WTC11 (cell line): Measurements from ENCODE around the gene POLR1C. TPM values are rescaled to one million over a fixed set of nuclear protein-coding genes. Genes with fewer than 3 reads are reported as not detected.

Experiments used
- ATAC-seq: fragments of 200-7000 bp; cut with Tn5 transposase; 2 replicates; pipeline ENCODE4 v1.10.0; 2021; ENCODE audit warnings: mild to moderate bottlenecking, moderate library complexity
- CTCF ChIA-PET: fragments of 300-600 bp; sonication (Branson Sonifier 250); formaldehyde crosslinking; loops from one replicate; lab custom pipeline; 2021; ENCODE audit warnings: antibody characterized with exemption; lab: Charles Lee
- POLR2A ChIA-PET: fragments of 350-600 bp; sonication (Branson Sonifier 250); formaldehyde crosslinking; loops from one replicate; lab custom pipeline; 2021; ENCODE audit warnings: antibody characterized with exemption; lab: Charles Lee
- DNase-seq: peaks from one replicate; pipeline ENCODE4 v3.0.0; 2021; ENCODE audit warnings: low spot score
- H3K27ac Mint-ChIP-seq: 2 replicates; pipeline ENCODE4 v1.8.0; 2021; ENCODE audit warnings: mixed read lengths
- H3K27me3 Mint-ChIP-seq: 2 replicates; pipeline ENCODE4 v1.8.0; 2021; ENCODE audit warnings: low read depth, mild to moderate bottlenecking, moderate library complexity, mixed read lengths
- H3K36me3 Mint-ChIP-seq: 2 replicates; pipeline ENCODE4 v1.8.0; 2021; ENCODE audit warnings: mixed read lengths
- H3K4me1 Mint-ChIP-seq: 2 replicates; pipeline ENCODE4 v1.8.0; 2022; ENCODE audit warnings: mixed read lengths
- H3K4me3 Mint-ChIP-seq: 2 replicates; pipeline ENCODE4 v1.8.0; 2021; ENCODE audit warnings: mild to moderate bottlenecking, moderate library complexity, mixed read lengths
- H3K9me3 Mint-ChIP-seq: 2 replicates; pipeline ENCODE4 v1.8.0; 2021; ENCODE audit warnings: mixed read lengths
- CBFB ChIP-seq: sonication (generic); formaldehyde crosslinking; IDR thresholded peaks from 2 replicates; pipeline ENCODE4 v1.8.1; 2022; ENCODE audit warnings: mild to moderate bottlenecking, low read depth, missing genetic modification reagents
- ERG ChIP-seq: fragments of 250-450 bp; sonication (Bioruptor Pico); IDR thresholded peaks from 2 replicates; pipeline ENCODE4 v1.8.0; 2021; ENCODE audit warnings: mild to moderate bottlenecking
- FOXK1 ChIP-seq: sonication (generic); formaldehyde crosslinking; IDR thresholded peaks from 2 replicates; pipeline ENCODE4 v1.8.0; 2022; ENCODE audit warnings: mild to moderate bottlenecking, moderate library complexity, missing genetic modification reagents
- FOXP4 ChIP-seq: sonication (generic); formaldehyde crosslinking; IDR thresholded peaks from 2 replicates; pipeline ENCODE4 v1.8.0; 2022; ENCODE audit warnings: mild to moderate bottlenecking, missing genetic modification reagents
- IRF1 ChIP-seq: sonication (generic); formaldehyde crosslinking; IDR thresholded peaks from 2 replicates; pipeline ENCODE4 v1.8.0; 2023; ENCODE audit warnings: missing genetic modification reagents
- JAZF1 ChIP-seq: fragments of 250-450 bp; sonication (Bioruptor Pico); IDR thresholded peaks from 2 replicates; pipeline ENCODE4 v1.9.0; 2021; ENCODE audit warnings: moderate library complexity, mild to moderate bottlenecking, inconsistent platforms
- JUN ChIP-seq: sonication (generic); formaldehyde crosslinking; IDR thresholded peaks from 2 replicates; pipeline ENCODE4 v1.8.0; 2023; ENCODE audit warnings: mild to moderate bottlenecking, missing genetic modification reagents
- KAT7 ChIP-seq: sonication (generic); formaldehyde crosslinking; IDR thresholded peaks from 2 replicates; pipeline ENCODE4 v1.8.1; 2023; ENCODE audit warnings: missing genetic modification reagents, mild to moderate bottlenecking, borderline replicate concordance
- MLX ChIP-seq: sonication (generic); formaldehyde crosslinking; IDR thresholded peaks from 2 replicates; pipeline ENCODE4 v1.8.1; 2023; ENCODE audit warnings: mild to moderate bottlenecking, missing genetic modification reagents, moderate library complexity
- PRDM15 ChIP-seq: sonication (generic); formaldehyde crosslinking; IDR thresholded peaks from 2 replicates; pipeline ENCODE4 v1.8.0; 2022; ENCODE audit warnings: missing genetic modification reagents
- PREB ChIP-seq: sonication (generic); formaldehyde crosslinking; IDR thresholded peaks from 2 replicates; pipeline ENCODE4 v1.8.1; 2022; ENCODE audit warnings: mild to moderate bottlenecking, missing genetic modification reagents, moderate library complexity, borderline replicate concordance
- PRRX2 ChIP-seq: fragments of 250-450 bp; sonication (Bioruptor Pico); IDR thresholded peaks from 2 replicates; pipeline ENCODE4 v1.8.0; 2021; ENCODE audit warnings: mild to moderate bottlenecking
- TCF7 ChIP-seq: sonication (generic); formaldehyde crosslinking; IDR thresholded peaks from 2 replicates; pipeline ENCODE4 v1.8.0; 2022; ENCODE audit warnings: mild to moderate bottlenecking, low read depth, missing genetic modification reagents, moderate library complexity
- ZNF396 ChIP-seq: fragments of 250-450 bp; sonication (Bioruptor Pico); IDR thresholded peaks from 2 replicates; pipeline ENCODE4 v1.8.0; 2021; ENCODE audit warnings: mild to moderate bottlenecking, moderate library complexity, borderline replicate concordance
- ZNF416 ChIP-seq: fragments of 250-450 bp; sonication (Bioruptor Pico); IDR thresholded peaks from 2 replicates; pipeline ENCODE4 v1.9.0; 2021; ENCODE audit warnings: mild to moderate bottlenecking, inconsistent platforms
- total RNA-seq: library from RNA; stranded (reverse); gene quantifications from 3 replicates; pipeline ENCODE4 v1.2.3, GENCODE V29; 2021

Gene POLR1C
- total RNA-seq, 1 experiment from 2014 or later: 46.6 TPM

GRCh38 chr6:43494321-43494720, 22.6 kb upstream of the POLR1C start (continued):
- no peak for TF ChIP-seq JAZF1 (CRISPR knock-in tag)
- no peak for TF ChIP-seq JUN (CRISPR knock-in tag)
- TF ChIP-seq ZNF396 (CRISPR knock-in tag): no peak
- no peak for TF ChIP-seq IRF1
- TF ChIP-seq PREB: no peak
- no peak for TF ChIP-seq ERG
- TF ChIP-seq TCF7 (CRISPR knock-in tag): no peak
- TF ChIP-seq KAT7 (CRISPR knock-in tag): no peak
- TF ChIP-seq FOXP4 (CRISPR knock-in tag): no peak
- no peak for TF ChIP-seq MLX (CRISPR knock-in tag)

GRCh38 chr6:43494766-43495165, 22.1 kb upstream of the POLR1C start:
- H3K4me3 Mint-ChIP-seq: no peak overlapping the region
- H3K9me3 Mint-ChIP-seq: no peaks in the 10 kb centered on the region
- CTCF ChIA-PET: interaction anchor here (0.6 to 7.2 kb wide), 7 partner anchors 9 to 139 kb away, joined by 3 to 75 read pairs (median 12); partner anchors contain the start of genes DLK2, LRRC73 and TJAP1
- POLR2A ChIA-PET: no interaction called here
- no peak overlapping the region for H3K27ac Mint-ChIP-seq
- H3K4me1 Mint-ChIP-seq: peaks cover 38% of the 10 kb centered on the region
- H3K27me3 Mint-ChIP-seq: no peaks in the 10 kb centered on the region
- TF ChIP-seq CBFB (CRISPR knock-in tag) (no peak), FOXK1 (no peak), PRRX2 (CRISPR knock-in tag) (no peak), ZNF416 (CRISPR knock-in tag) (no peak), PRDM15 (CRISPR knock-in tag) (no peak)
- DNase-seq: no peak
- H3K36me3 Mint-ChIP-seq: peaks cover 14% of the 10 kb centered on the region
- no peak for ATAC-seq
